K562 (cell line): ENCODE results near the gene FAM162B. TPM values are rescaled to one million over a fixed set of nuclear protein-coding genes. Genes with fewer than 3 reads are reported as not detected.
A peak's percentile ranks its signal among the peaks of the same experiment; 100 is the strongest.

Source experiments
- ATAC-seq: fragments of 200-7000 bp; cut with Tn5 transposase; 3 replicates; pipeline ENCODE4 v1.9.1; 2020; ENCODE audit warnings: moderate library complexity
- BruUV-seq: library from RNA; stranded (reverse); fragments of 400-500 nt; replicated peaks from 2 replicates; lab custom pipeline; 2021; lab: Mats Ljungman, UMichigan
- CTCF ChIA-PET: fragments of 300-600 bp; formaldehyde crosslinking; extraction: SDS; loops from one replicate; lab custom pipeline; 2021; ENCODE audit warnings: low intra/inter-chr PET ratio; lab: Yijun Ruan, JAX
- POLR2A ChIA-PET: fragments of 300-600, 350-650 bp; sonication (Branson Sonifier 250); formaldehyde crosslinking; extraction: SDS; loops from one replicate; lab custom pipeline; 2021; ENCODE audit warnings: antibody characterized with exemption, inconsistent platforms; lab: Yijun Ruan, JAX
- DNase-seq, 4 experiments: peaks; one replicate each; pipeline versions ENCODE4 v3.0.0 to v3.0.0-alpha.2; 2011 to 2018; ENCODE audit warnings: low spot score in 3 of 4, mixed read lengths in 3 of 4; ENCODE audit errors: extremely low read depth in 1 of 4
- FAIRE-seq: peaks from 2 replicates; lab custom pipeline; 2011; peaks lifted over from hg19 to GRCh38; lab: Jason Lieb, UNC
- H2AFZ ChIP-seq: 2 replicates; pipeline ENCODE4 v1.6.0; 2011; ENCODE audit warnings: low read depth, low read length, control low read depth, inconsistent platforms
- H3K27ac ChIP-seq: fragments of 200-600 bp; 3 replicates; pipeline ENCODE4 v1.8.0; 2011; ENCODE audit warnings: low read depth, mild to moderate bottlenecking, control low read depth, inconsistent platforms, low read length, moderate library complexity, mixed read lengths; ENCODE audit errors: extremely low read depth
- H3K27me3 ChIP-seq, 2 experiments: fragments of 300-600 bp in 1 of 2; 2 replicates in 1 of 2; 3 replicates in 1 of 2; pipeline versions ENCODE4 v1.6.0 to v1.8.0; 2011; ENCODE audit warnings: inconsistent platforms in 2 of 2, low read length in 2 of 2, mild to moderate bottlenecking in 1 of 2, mixed read lengths in 1 of 2, moderate library complexity in 1 of 2; ENCODE audit not compliant: control insufficient read depth in 2 of 2, insufficient read depth in 2 of 2
- H3K36me3 ChIP-seq: fragments of 300-600 bp; 3 replicates; pipeline ENCODE4 v1.8.0; 2011; ENCODE audit warnings: mild to moderate bottlenecking, low read length, inconsistent platforms; ENCODE audit not compliant: control insufficient read depth, insufficient read depth
- H3K4me1 ChIP-seq, 2 experiments: fragments of 200-600 bp in 1 of 2; replicated peaks in 1 of 2; 2 replicates in 1 of 2; 3 replicates in 1 of 2; pipeline versions ENCODE4 v1.5.1 to v1.8.0; 2011; ENCODE audit warnings: inconsistent platforms in 2 of 2, low read length in 2 of 2, mild to moderate bottlenecking in 1 of 2, mixed read lengths in 1 of 2, moderate library complexity in 1 of 2; ENCODE audit not compliant: control insufficient read depth in 2 of 2, insufficient read depth in 2 of 2
- H3K4me2 ChIP-seq: 2 replicates; pipeline ENCODE4 v1.6.1; 2011; ENCODE audit warnings: low read length, control low read depth, inconsistent platforms, mixed read lengths; ENCODE audit not compliant: insufficient read depth
- H3K4me3 ChIP-seq: fragments of 200-600 bp; sonication (generic), shearing (Covaris generic); 2 replicates; pipeline ENCODE4 v1.5.1; 2016; ENCODE audit warnings: control low read depth, inconsistent platforms
- H3K79me2 ChIP-seq: fragments of 200-600 bp; 3 replicates; pipeline ENCODE4 v1.8.0; 2011; ENCODE audit warnings: low read length, inconsistent platforms; ENCODE audit not compliant: control insufficient read depth, insufficient read depth
- H3K9ac ChIP-seq, 2 experiments: 2 replicates each; pipeline versions ENCODE4 v1.6.0 to v1.6.1; 2011; ENCODE audit warnings: low read depth in 2 of 2, low read length in 2 of 2, control low read depth in 1 of 2, inconsistent platforms in 1 of 2, mild to moderate bottlenecking in 1 of 2, mixed read lengths in 1 of 2; ENCODE audit not compliant: insufficient read depth in 1 of 2
- H3K9me1 ChIP-seq: one replicate; pipeline ENCODE4 v1.6.0; 2011; ENCODE audit warnings: inconsistent platforms, mild to moderate bottlenecking, low read length, moderate library complexity; ENCODE audit not compliant: control insufficient read depth, insufficient read depth
- H3K9me3 ChIP-seq: replicated peaks from 2 replicates; pipeline ENCODE4 v1.5.1; 2011; ENCODE audit warnings: low read depth, low read length, inconsistent platforms; ENCODE audit not compliant: control insufficient read depth, insufficient read depth
- H4K20me1 ChIP-seq: replicated peaks from 2 replicates; pipeline ENCODE4 v1.6.1; 2011; ENCODE audit warnings: low read length, inconsistent platforms, mixed read lengths; ENCODE audit not compliant: control insufficient read depth, insufficient read depth
- CTCF ChIP-seq, 3 experiments: IDR thresholded peaks in 2 of 3; conservative IDR thresholded peaks in 1 of 3; 2 replicates each; pipeline ENCODE4 v1.5.1; 2011 to 2012; ENCODE audit warnings: low read length in 3 of 3, mild to moderate bottlenecking in 3 of 3, control low read depth in 2 of 3, improper control_type of control experiment in 1 of 3, inconsistent platforms in 1 of 3, low read depth in 1 of 3, mixed read lengths in 1 of 3, moderate library complexity in 1 of 3; ENCODE audit not compliant: insufficient read depth in 2 of 3
- DEAF1 ChIP-seq: fragments of 450-650 bp; formaldehyde crosslinking; IDR thresholded peaks from 2 replicates; pipeline ENCODE4 v1.4.0; 2020; ENCODE audit warnings: mild to moderate bottlenecking, moderate library complexity
- E4F1 ChIP-seq: fragments of 250-450 bp; sonication (Bioruptor Pico); IDR thresholded peaks from 2 replicates; pipeline ENCODE4 v1.5.0; 2021; ENCODE audit warnings: mild to moderate bottlenecking, borderline replicate concordance
- ILF3 ChIP-seq: fragments of 450-650 bp; IDR thresholded peaks from 2 replicates; pipeline ENCODE4 v1.6.1; 2018; ENCODE audit warnings: antibody characterized with exemption, mild to moderate bottlenecking, moderate library complexity, borderline replicate concordance
- RAD21 ChIP-seq, 2 experiments: fragments of 250-450 bp in 1 of 2; fragments of 450-650 bp in 1 of 2; sonication (Bioruptor Pico) in 1 of 2; formaldehyde crosslinking in 1 of 2; IDR thresholded peaks in 1 of 2; conservative IDR thresholded peaks in 1 of 2; 2 replicates each; pipeline versions ENCODE4 v1.4.0 to v1.8.0; 2020 to 2022; ENCODE audit warnings: mild to moderate bottlenecking in 2 of 2, moderate library complexity in 1 of 2
- SMC3 ChIP-seq: conservative IDR thresholded peaks from 2 replicates; pipeline ENCODE4 v1.6.1; 2011; ENCODE audit warnings: low read depth, low read length, improper control_type of control experiment; ENCODE audit not compliant: insufficient read depth
- ZKSCAN1 ChIP-seq: fragments of 150-350 bp; IDR thresholded peaks from 2 replicates; pipeline ENCODE4 v1.6.1; 2016; ENCODE audit warnings: low read depth, low read length
- whole genome bisulfite sequencing: fragments of 100-300 bp; shearing (Covaris generic); methylation state at CpG from one replicate; pipeline ENCODE4 v1.1.6; 2016; ENCODE audit warnings: low coverage, mixed read lengths; ENCODE audit not compliant: insufficient coverage; ENCODE audit errors: missing lambda C conversion rate; 5-methylcytosine and 5-hydroxymethylcytosine counted together
- in situ Hi-C: fragments of 300-500 bp; cut with MboI; formaldehyde crosslinking; loops from 4 replicates; pipeline ENCODE4 v1.15.0; 2018; ENCODE audit warnings: inconsistent platforms, mixed read lengths
- intact Hi-C: fragments of 100-400 bp; cut with micrococcal nuclease; formaldehyde crosslinking; loops from 2 replicates; pipeline ENCODE4 v1.14.2; 2022
- polyA plus RNA-seq, 8 experiments: library from polyadenylated mRNA; depleted of rRNA in 4 of 8; stranded (reverse) in 5 of 8; unstranded in 3 of 8; fragments of >200 nt; fragmentation: Nextera tagmentation in 2 of 8; fragmentation: Illumina TruSeq in 1 of 8; extraction: Ambion mirVana in 2 of 8; extraction: Trizol in 1 of 8; gene quantifications; 2 replicates each; pipeline versions ENCODE4 v1.2.1 to v1.2.3, GENCODE V29; 2011 to 2014; ENCODE audit warnings: inconsistent platforms in 1 of 8, missing spikeins in 1 of 8
- total RNA-seq, 7 experiments: library from RNA; depleted of rRNA in 6 of 7; stranded (reverse); fragments of >200 nt in 6 of 7; fragmentation: Illumina TruSeq in 2 of 7; extraction: Trizol in 2 of 7; gene quantifications; 2 replicates each; pipeline versions ENCODE4 v1.2.1 to v1.2.3, GENCODE V29; 2011 to 2021; ENCODE audit warnings: low replicate concordance in 1 of 7

Gene FAM162B
- total and polyA plus RNA-seq, 9 of the 15 experiments (the other 6 are each of a cell fraction or from before 2014, with no cell fraction given), result not detected

- intact Hi-C loops (loop anchor here (1.0 to 10.0 kb wide), 4 partner anchors 68 to 545 kb away; no protein-coding TSS in a partner anchor), in situ Hi-C loops (no loop called here)
- no peak overlapping the region for H3K27ac ChIP-seq
- H3K4me3 ChIP-seq, result no peak overlapping the region
- ChIA-PET CTCF (interaction anchor here (0.7 to 1.3 kb wide), 3 partner anchors 68 to 331 kb away, joined by 3 to 7 read pairs (median 6); no protein-coding TSS in a partner anchor), POLR2A (no interaction called here)
- no peaks in the 10 kb centered on the region for H3K4me1 ChIP-seq
- no peaks in the 10 kb centered on the region for H3K36me3 ChIP-seq
- H3K27me3 ChIP-seq, result no peaks in the 10 kb centered on the region
- H2AFZ ChIP-seq, result peak overlapping the region; percentile 56
- no peaks in the 10 kb centered on the region for H4K20me1 ChIP-seq
- H3K79me2 ChIP-seq, result no peaks in the 10 kb centered on the region
- DNase-seq (peak; percentile 10 to 70 (median 19)), ATAC-seq (peak; percentile 93), FAIRE-seq (peak; percentile 62)
- no TSS peak for BruUV-seq
- WGBS, result 26% methylated on average over 13 of the region's 13 CpGs
- H3K9me3 ChIP-seq, result no peaks in the 10 kb centered on the region
- H3K4me2 ChIP-seq, result no peak overlapping the region
- no peak overlapping the region for H3K9ac ChIP-seq
- H3K9me1 ChIP-seq, result no peaks in the 10 kb centered on the region
- TF ChIP-seq DEAF1, result peak; percentile 26; the same call in 1 of the 2 replicates
- no peak for TF ChIP-seq ZKSCAN1
- TF ChIP-seq E4F1 (CRISPR knock-in tag), result 0 out of 2 replicates have a peak, but pooled peaks have one; percentile 31
- TF ChIP-seq ILF3, result no peak
- TF ChIP-seq RAD21 (CRISPR knock-in tag; conservative IDR thresholded peaks at IDR 0.05 in 1 of 2, IDR thresholded peaks at IDR 0.05 in 1 of 2), result peak; percentile 51 to 65; a peak in 3 of 4 replicates
- 0 out of 2 replicates have a peak, but pooled peaks have one; percentile 5 for TF ChIP-seq SMC3
- TF ChIP-seq CTCF (IDR thresholded peaks at IDR 0.05 in 2 of 3, conservative IDR thresholded peaks at IDR 0.05 in 1 of 3; ENCODE audit: insufficient read depth in 2 of 3, low read depth in 1 of 3, low read length in 3 of 3), result peak; percentile 40 to 60 (median 46); a peak in 4 of 6 replicates
Observed at GRCh38 chr6:116779573-116780164, 14.2 kb upstream of the FAM162B start.
